IPS-15b (cell line): Measurements from ENCODE around the gene BCHE.

Source experiments
- H3K27me3 ChIP-seq: one replicate; pipeline ENCODE4 v1.6.1; 2013; ENCODE audit warnings: low read length; ENCODE audit not compliant: control insufficient read depth, insufficient read depth
- H3K36me3 ChIP-seq: one replicate; pipeline ENCODE4 v1.6.1; 2013; ENCODE audit warnings: low read length; ENCODE audit not compliant: control insufficient read depth, insufficient read depth
- H3K4me1 ChIP-seq: one replicate; pipeline ENCODE4 v1.6.1; 2013; ENCODE audit warnings: mild to moderate bottlenecking, low read length; ENCODE audit not compliant: control insufficient read depth, insufficient read depth
- H3K4me3 ChIP-seq: one replicate; pipeline ENCODE4 v1.5.1; 2013; ENCODE audit warnings: low read depth, low read length
- H3K9ac ChIP-seq: one replicate; pipeline ENCODE4 v1.6.1; 2013; ENCODE audit warnings: low read depth, mild to moderate bottlenecking, low read length
- H3K9me3 ChIP-seq: one replicate; pipeline ENCODE4 v1.6.1; 2013; ENCODE audit warnings: mild to moderate bottlenecking, low read length; ENCODE audit not compliant: control insufficient read depth, insufficient read depth

The BCHE gene

GRCh38 chr3:165749241-165749640 lies 88.0 kb downstream of the BCHE start:
- no peak overlapping the region for H3K9ac ChIP-seq
- no peaks in the 10 kb centered on the region for H3K4me1 ChIP-seq
- H3K9me3 ChIP-seq: no peaks in the 10 kb centered on the region
- no peak overlapping the region for H3K4me3 ChIP-seq
- H3K27me3 ChIP-seq: no peaks in the 10 kb centered on the region
- H3K36me3 ChIP-seq: no peaks in the 10 kb centered on the region

GRCh38 chr3:165748094-165748493 lies 89.1 kb downstream of the BCHE start:
- Histone ChIP-seq H3K27me3 (no peaks in the 10 kb centered on the region), H3K4me1 (no peaks in the 10 kb centered on the region), H3K9me3 (no peaks in the 10 kb centered on the region), H3K4me3 (no peak overlapping the region), H3K36me3 (no peaks in the 10 kb centered on the region), H3K9ac (no peak overlapping the region)

GRCh38 chr3:165746874-165747273 lies 90.3 kb downstream of the BCHE start:
- Histone ChIP-seq H3K9ac (no peak overlapping the region), H3K9me3 (no peaks in the 10 kb centered on the region), H3K36me3 (no peaks in the 10 kb centered on the region), H3K27me3 (no peaks in the 10 kb centered on the region), H3K4me3 (no peak overlapping the region), H3K4me1 (no peaks in the 10 kb centered on the region)

- Histone ChIP-seq H3K27me3 (no peaks in the 10 kb centered on the region), H3K36me3 (no peaks in the 10 kb centered on the region), H3K9me3 (no peaks in the 10 kb centered on the region), H3K4me1 (no peaks in the 10 kb centered on the region), H3K4me3 (no peak overlapping the region), H3K9ac (no peak overlapping the region)
Measured at GRCh38 chr3:165744025-165744424, 93.2 kb downstream of the BCHE start.

DNA sequence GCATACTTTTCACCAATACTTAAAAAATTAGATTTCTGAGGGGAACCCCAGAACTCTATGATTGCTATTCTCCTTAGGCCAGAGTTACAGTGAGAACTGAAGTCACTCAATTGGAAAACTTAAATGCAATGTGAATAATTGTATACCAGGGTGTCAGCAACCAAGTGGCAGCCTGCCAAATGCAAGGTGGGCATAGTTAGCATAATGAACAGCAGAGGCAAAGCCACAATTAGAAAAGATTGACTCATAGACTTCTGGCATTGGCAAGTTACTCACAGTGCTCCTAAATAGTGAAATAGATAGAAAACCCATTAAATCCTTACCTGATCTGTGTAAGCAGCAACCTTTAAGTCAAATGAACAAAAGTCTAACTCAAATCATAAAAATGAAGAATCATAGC lies 94.9 kb downstream of the BCHE start:
- no peaks in the 10 kb centered on the region for H3K36me3 ChIP-seq
- H3K9me3 ChIP-seq: no peaks in the 10 kb centered on the region
- no peaks in the 10 kb centered on the region for H3K4me1 ChIP-seq
- no peak overlapping the region for H3K4me3 ChIP-seq
- H3K9ac ChIP-seq: no peak overlapping the region
- no peaks in the 10 kb centered on the region for H3K27me3 ChIP-seq

DNA sequence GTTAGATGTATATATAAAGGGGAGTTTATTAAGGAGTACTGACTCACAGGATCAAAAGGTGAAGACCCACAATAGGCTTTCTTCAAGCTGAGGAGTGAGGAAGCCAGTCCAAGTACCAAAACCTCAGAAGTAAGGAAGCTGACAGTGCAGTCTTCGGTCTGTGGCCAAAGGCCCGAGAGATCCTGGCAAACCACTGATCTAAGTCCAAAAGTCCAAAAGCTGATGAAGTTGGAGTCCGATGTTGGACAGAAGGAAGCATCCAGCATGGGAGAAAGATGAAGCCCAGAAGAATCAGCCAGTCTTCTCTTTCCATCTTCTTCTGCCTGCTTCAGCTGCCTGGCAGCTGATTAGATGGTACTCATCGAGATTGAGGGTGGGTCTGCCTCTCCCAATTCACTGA lies 107.5 kb downstream of the BCHE start:
- H3K36me3 ChIP-seq: no peaks in the 10 kb centered on the region
- no peaks in the 10 kb centered on the region for H3K4me1 ChIP-seq
- no peaks in the 10 kb centered on the region for H3K27me3 ChIP-seq
- H3K9ac ChIP-seq: no peak overlapping the region
- H3K4me3 ChIP-seq: no peak overlapping the region
- no peaks in the 10 kb centered on the region for H3K9me3 ChIP-seq

GRCh38 chr3:165728924-165729323 lies 108.3 kb downstream of the BCHE start:
- Histone ChIP-seq H3K4me1 (no peaks in the 10 kb centered on the region), H3K9ac (no peak overlapping the region), H3K9me3 (no peaks in the 10 kb centered on the region), H3K36me3 (no peaks in the 10 kb centered on the region), H3K27me3 (no peaks in the 10 kb centered on the region), H3K4me3 (no peak overlapping the region)

DNA sequence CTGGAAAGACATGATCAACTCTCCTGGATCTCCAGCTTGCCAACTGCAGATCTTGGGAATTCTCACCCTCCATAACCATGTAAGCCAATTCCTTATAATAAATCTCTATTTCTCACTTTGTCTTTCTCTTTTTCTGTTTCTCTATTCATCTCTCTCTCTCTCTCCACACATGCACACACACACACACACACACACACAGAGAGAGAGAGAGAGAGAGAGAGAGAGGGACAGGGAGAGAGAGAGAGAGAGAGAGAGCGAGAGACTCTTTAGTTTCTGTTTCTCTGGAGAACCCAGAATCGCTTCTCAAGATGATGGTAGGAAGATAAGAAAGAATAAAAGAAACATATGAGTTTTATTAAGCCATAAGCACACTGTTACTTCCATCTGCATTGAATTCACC lies 111.9 kb downstream of the BCHE start:
- Histone ChIP-seq H3K27me3 (no peaks in the 10 kb centered on the region), H3K4me1 (no peaks in the 10 kb centered on the region), H3K36me3 (no peaks in the 10 kb centered on the region), H3K9ac (no peak overlapping the region), H3K4me3 (no peak overlapping the region), H3K9me3 (no peaks in the 10 kb centered on the region)
